GM12878 (cell line): ENCODE data around the gene SCAANT1. TPM values are rescaled to one million over a fixed set of nuclear protein-coding genes. Genes with fewer than 3 reads are reported as not detected.
A peak's percentile ranks its signal among the peaks of the same experiment; 100 is the strongest.

Experiments
- ATAC-seq: fragments of 200-7000 bp; cut with Tn5 transposase; 3 replicates; pipeline ENCODE4 v1.9.1; 2020; ENCODE audit warnings: mild to moderate bottlenecking, moderate library complexity
- BruUV-seq: library from RNA; stranded (reverse); fragments of 400-500 nt; replicated peaks from 2 replicates; lab custom pipeline; 2021; lab: Mats Ljungman, UMichigan
- CTCF ChIA-PET: fragments of 300-600 bp; sonication (Branson Sonifier 250); formaldehyde crosslinking; extraction: SDS; loops from one replicate; lab custom pipeline; 2021; ENCODE audit warnings: inconsistent platforms; lab: Yijun Ruan, JAX
- POLR2A ChIA-PET: fragments of 350-600 bp; formaldehyde crosslinking; extraction: SDS; loops from one replicate; lab custom pipeline; 2021; ENCODE audit warnings: inconsistent platforms; lab: Charles Lee
- RAD21 ChIA-PET: fragments of 300-600 bp; sonication (Branson Sonifier 250); formaldehyde crosslinking; loops from one replicate; lab custom pipeline; 2023; ENCODE audit warnings: antibody characterized with exemption; ENCODE audit not compliant: unreplicated experiment; lab: Charles Lee
- SMC1A ChIA-PET: fragments of 300-600 bp; sonication (Branson Sonifier 250); formaldehyde crosslinking; loops from one replicate; lab custom pipeline; 2023; ENCODE audit not compliant: unreplicated experiment, uncharacterized antibody; lab: Charles Lee
- DNase-seq: peaks from one replicate; pipeline ENCODE4 v3.0.0-alpha.2; 2011; ENCODE audit warnings: low read depth, low spot score
- FAIRE-seq: peaks from 3 replicates; lab custom pipeline; 2011; peaks lifted over from hg19 to GRCh38; lab: Jason Lieb, UNC
- H2AFZ ChIP-seq: 2 replicates; pipeline ENCODE4 v1.6.0; 2011; ENCODE audit warnings: low read depth, low read length, control low read depth; ENCODE audit not compliant: control insufficient read depth
- H3K27ac ChIP-seq: 2 replicates; pipeline ENCODE4 v1.5.1; 2011; ENCODE audit warnings: control low read depth; ENCODE audit not compliant: control insufficient read depth, insufficient read depth
- H3K27me3 ChIP-seq, 2 experiments: replicated peaks in 1 of 2; 2 replicates each; pipeline versions ENCODE4 v1.6.0 to v1.6.1; 2011; ENCODE audit warnings: low read length in 1 of 2; ENCODE audit not compliant: control insufficient read depth in 2 of 2, insufficient read depth in 2 of 2
- H3K36me3 ChIP-seq, 2 experiments: 2 replicates each; pipeline ENCODE4 v1.5.1; 2011; ENCODE audit warnings: low read length in 1 of 2; ENCODE audit not compliant: control insufficient read depth in 2 of 2, insufficient read depth in 2 of 2
- H3K4me1 ChIP-seq: 2 replicates; pipeline ENCODE4 v1.6.1; 2011; ENCODE audit warnings: mild to moderate bottlenecking, low read length, moderate library complexity, mixed read lengths; ENCODE audit not compliant: control insufficient read depth, insufficient read depth
- H3K4me2 ChIP-seq: 2 replicates; pipeline ENCODE4 v1.6.0; 2011; ENCODE audit warnings: control low read depth; ENCODE audit not compliant: control insufficient read depth, insufficient read depth
- H3K4me3 ChIP-seq: fragments of 200-600 bp; sonication (generic); 2 replicates; pipeline ENCODE4 v1.5.1; 2016
- H3K79me2 ChIP-seq: 2 replicates; pipeline ENCODE4 v1.6.0; 2011; ENCODE audit warnings: low read length; ENCODE audit not compliant: control insufficient read depth, insufficient read depth
- H3K9ac ChIP-seq: 2 replicates; pipeline ENCODE4 v1.8.0; 2011; ENCODE audit warnings: low read length, control low read depth, mixed read lengths; ENCODE audit not compliant: control insufficient read depth, insufficient read depth
- H3K9me3 ChIP-seq: replicated peaks from 3 replicates; pipeline ENCODE4 v1.5.1; 2011; ENCODE audit warnings: mild to moderate bottlenecking, low read length; ENCODE audit not compliant: control insufficient read depth, insufficient read depth
- H4K20me1 ChIP-seq: 2 replicates; pipeline ENCODE4 v1.6.0; 2011; ENCODE audit not compliant: control insufficient read depth, insufficient read depth
- CHD4 ChIP-seq: fragments of 200-600 bp; sonication (generic); IDR thresholded peaks from 2 replicates; pipeline ENCODE4 v1.6.1; 2016; ENCODE audit warnings: mild to moderate bottlenecking
- DPF2 ChIP-seq: fragments of 450-650 bp; IDR thresholded peaks from 2 replicates; pipeline ENCODE4 v1.6.1; 2017; ENCODE audit warnings: mild to moderate bottlenecking
- FOS ChIP-seq: IDR thresholded peaks from 3 replicates; pipeline ENCODE4 v1.6.1; 2011; ENCODE audit warnings: borderline replicate concordance; ENCODE audit not compliant: insufficient read length; ENCODE audit errors: extremely low read depth
- HDAC6 ChIP-seq: fragments of 200-600 bp; sonication (generic); IDR thresholded peaks from one replicate; pipeline ENCODE4 v1.8.0; 2017; ENCODE audit warnings: antibody characterized with exemption; ENCODE audit not compliant: unreplicated experiment
- JUNB ChIP-seq: IDR thresholded peaks from 2 replicates; pipeline ENCODE4 v1.6.1; 2016; ENCODE audit warnings: antibody characterized with exemption, mild to moderate bottlenecking
- NR2F1 ChIP-seq: fragments of 450-650 bp; conservative IDR thresholded peaks from 2 replicates; pipeline ENCODE4 v1.6.1; 2017; ENCODE audit warnings: mild to moderate bottlenecking
- NRF1 ChIP-seq: conservative IDR thresholded peaks from 2 replicates; pipeline ENCODE4 v1.6.1; 2011; ENCODE audit warnings: mild to moderate bottlenecking, low read depth, low read length, improper control_type of control experiment
- POLR2AphosphoS5 ChIP-seq: IDR thresholded peaks from 2 replicates; pipeline ENCODE4 v1.6.1; 2011; ENCODE audit warnings: mild to moderate bottlenecking, low read length, inconsistent platforms
- RBBP5 ChIP-seq: fragments of 200-600 bp; sonication (generic); conservative IDR thresholded peaks from 2 replicates; pipeline ENCODE4 v1.6.1; 2016
- RUNX3 ChIP-seq: IDR thresholded peaks from 2 replicates; pipeline ENCODE4 v1.6.1; 2012; ENCODE audit warnings: low read length, inconsistent platforms
- SIN3A ChIP-seq: IDR thresholded peaks from 2 replicates; pipeline ENCODE4 v1.6.1; 2012; ENCODE audit warnings: low read depth, low read length, improper control_type of control experiment
- SIX5 ChIP-seq: IDR thresholded peaks from 2 replicates; pipeline ENCODE4 v1.6.1; 2011; ENCODE audit warnings: mild to moderate bottlenecking, low read depth, low read length, moderate library complexity; ENCODE audit not compliant: severe bottlenecking
- SMAD1 ChIP-seq: fragments of 450-650 bp; IDR thresholded peaks from 2 replicates; pipeline ENCODE4 v1.6.1; 2018; ENCODE audit warnings: mild to moderate bottlenecking, low read depth; ENCODE audit not compliant: partially characterized antibody
- SREBF1 ChIP-seq: IDR thresholded peaks from 2 replicates; pipeline ENCODE4 v1.6.1; 2012; ENCODE audit warnings: mild to moderate bottlenecking, low read length
- SRF ChIP-seq, 2 experiments: IDR thresholded peaks; 2 replicates each; pipeline ENCODE4 v1.6.1; 2011; ENCODE audit warnings: low read depth in 2 of 2, low read length in 2 of 2, mild to moderate bottlenecking in 1 of 2, moderate library complexity in 1 of 2
- ZNF622 ChIP-seq: fragments of 450-650 bp; IDR thresholded peaks from 2 replicates; pipeline ENCODE4 v1.6.1; 2017; ENCODE audit warnings: mild to moderate bottlenecking, inconsistent platforms
- ZZZ3 ChIP-seq: IDR thresholded peaks from 2 replicates; pipeline ENCODE4 v1.6.1; 2011; ENCODE audit warnings: low read depth; ENCODE audit not compliant: control insufficient read depth, insufficient read length
- WGBS: methylation state at CpG from one replicate; pipeline ENCODE4 v1.1.6; 2016; ENCODE audit warnings: low lambda C conversion rate; ENCODE audit not compliant: insufficient replicate concordance, insufficient coverage; ENCODE audit errors: missing lambda C conversion rate; 5-methylcytosine and 5-hydroxymethylcytosine counted together
- in situ Hi-C: fragments of 300-500 bp; cut with MboI; formaldehyde crosslinking; loops from 9 replicates; pipeline ENCODE4 v1.14.3; 2018; ENCODE audit warnings: mixed read lengths
- intact Hi-C: fragments of 100-400 bp; cut with micrococcal nuclease; formaldehyde crosslinking; loops from one replicate; pipeline ENCODE4 v1.14.2; 2022; ENCODE audit not compliant: unreplicated experiment
- polyA plus RNA-seq, 11 experiments: library from polyadenylated mRNA; depleted of rRNA in 4 of 11; unstranded in 6 of 11; stranded (reverse) in 5 of 11; fragments of >200 nt; fragmentation: Nextera tagmentation in 4 of 11; fragmentation: Illumina TruSeq in 1 of 11; extraction: Ambion mirVana in 4 of 11; extraction: Trizol in 1 of 11; gene quantifications; 1 replicate in 1 of 11; 2 replicates in 10 of 11; pipeline versions ENCODE4 v1.2.1 to v1.2.3, GENCODE V29; 2011 to 2016; ENCODE audit warnings: inconsistent platforms in 2 of 11, missing spikeins in 2 of 11, low read depth in 1 of 11
- total RNA-seq, 4 experiments: library from RNA; depleted of rRNA in 3 of 4; stranded (reverse); fragments of >200 nt in 3 of 4; fragmentation: Illumina TruSeq in 1 of 4; extraction: Trizol in 1 of 4; gene quantifications; 2 replicates each; pipeline versions ENCODE4 v1.2.1 to v1.2.3, GENCODE V29; 2013 to 2021
- TF ChIP-seq, protein P1 (sequence below): fragments of 450-650 bp; IDR thresholded peaks from 2 replicates; pipeline ENCODE4 v1.6.1; 2017; ENCODE audit warnings: mild to moderate bottlenecking, low read depth, inconsistent platforms; ENCODE audit not compliant: poor library complexity, severe bottlenecking
- TF ChIP-seq, protein P2 (sequence below): fragments of 150-350 bp; IDR thresholded peaks from 2 replicates; pipeline ENCODE4 v1.6.1; 2016; ENCODE audit warnings: low read depth, low read length

Gene SCAANT1
- total and polyA plus RNA-seq, 10 of the 15 experiments (the other 5 are each of a cell fraction or from before 2014, with no cell fraction given) = 0.60 to 1.7 (median 0.95) TPM; not detected in 6

DNA sequence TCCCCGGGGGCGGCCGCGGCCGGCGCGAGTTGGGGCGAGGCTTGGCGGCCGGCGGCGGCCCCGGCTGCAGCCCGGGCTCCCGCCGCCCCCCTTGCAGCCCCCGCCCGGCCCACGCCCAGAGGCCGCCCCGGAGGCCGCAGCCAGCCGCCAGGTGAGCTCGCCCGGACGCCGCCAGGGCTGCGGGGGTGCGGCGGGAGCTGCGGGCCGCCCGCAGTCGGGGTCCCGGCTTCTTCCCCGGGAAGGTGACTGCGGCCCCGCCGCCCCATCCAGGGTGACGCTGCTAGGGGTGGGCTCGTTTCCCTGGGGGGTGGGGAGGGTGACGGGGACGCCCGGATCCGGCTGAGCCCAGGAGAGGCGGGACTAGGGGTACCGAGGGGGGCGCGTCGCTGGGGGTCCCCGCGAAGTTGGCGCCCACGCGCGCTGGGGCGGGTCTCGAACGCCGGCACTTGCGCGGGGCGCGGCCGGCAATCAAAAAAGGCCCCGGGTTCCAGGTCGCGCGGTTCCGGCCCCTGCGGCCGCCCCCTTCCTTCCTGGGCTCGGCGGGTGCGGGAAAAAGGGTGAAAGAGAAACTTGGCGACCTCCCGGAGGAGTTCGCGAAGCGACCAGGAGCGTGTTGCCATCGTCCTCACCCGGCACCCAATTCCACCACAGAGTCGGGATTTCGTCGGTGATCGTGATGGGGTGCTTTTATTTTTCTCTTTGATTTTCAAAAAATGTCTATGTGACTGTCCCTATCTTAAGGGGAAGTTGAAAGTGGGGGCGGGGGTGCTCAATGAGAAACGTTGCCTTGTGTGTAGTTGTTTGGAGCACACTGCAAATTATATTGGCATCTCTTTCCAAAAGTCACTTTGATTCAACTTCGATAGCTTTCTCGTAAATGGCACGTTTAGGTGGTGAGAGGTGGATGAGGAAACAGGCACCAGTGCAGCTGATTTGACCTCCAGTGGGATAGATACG is 47.9 kb downstream of the SCAANT1 start:
- no peaks in the 10 kb centered on the region for H3K9me3 ChIP-seq
- ChIA-PET POLR2A (interaction anchor here (1.4 kb wide), 1 partner anchor 12 kb away, joined by 5 read pairs; no protein-coding TSS in a partner anchor), SMC1A (interaction anchor here (0.9 to 1.0 kb wide), 2 partner anchors 12 to 34 kb away, joined by 3 read pairs; no protein-coding TSS in a partner anchor), CTCF (interaction anchor here (0.6 kb wide), 1 partner anchor 43 kb away, joined by 4 read pairs; no protein-coding TSS in a partner anchor), RAD21 (interaction anchor here (1.4 kb wide), 1 partner anchor 48 kb away, joined by 5 read pairs; the partner anchor contains the start of gene SCAANT1)
- BruUV-seq = no TSS peak
- H3K9ac ChIP-seq = peak overlapping the region; percentile 91
- peak overlapping the region; percentile 70 for H3K4me3 ChIP-seq
- ATAC-seq = peak; percentile 52
- H3K79me2 ChIP-seq = peaks cover 72% of the 10 kb centered on the region
- H3K4me1 ChIP-seq = peaks cover 7% of the 10 kb centered on the region; the same call in 1 of the 2 replicates
- in situ Hi-C loops = no loop called here
- peak overlapping the region; percentile 49 for H2AFZ ChIP-seq
- under 1% methylated on average over 47 of the region's 93 CpGs for WGBS
- no peak for FAIRE-seq
- H3K36me3 ChIP-seq = no peaks in the 10 kb centered on the region
- peak overlapping the region; percentile 91 for H3K27ac ChIP-seq
- no peak for DNase-seq
- intact Hi-C loops = loop anchor here (2.0 kb wide), 1 partner anchor 47 kb away; no protein-coding TSS in a partner anchor
- no peaks in the 10 kb centered on the region for H3K27me3 ChIP-seq
- H4K20me1 ChIP-seq = no peaks in the 10 kb centered on the region
- peak overlapping the region; percentile 86 for H3K4me2 ChIP-seq
- 0 out of 2 replicates have a peak, but pooled peaks have one; percentile 26 for TF ChIP-seq NR2F1
- TF ChIP-seq JUNB = no peak
- peak; percentile 27; the same call in 1 of the 2 replicates for TF ChIP-seq POLR2AphosphoS5
- TF ChIP-seq, protein P1, sequence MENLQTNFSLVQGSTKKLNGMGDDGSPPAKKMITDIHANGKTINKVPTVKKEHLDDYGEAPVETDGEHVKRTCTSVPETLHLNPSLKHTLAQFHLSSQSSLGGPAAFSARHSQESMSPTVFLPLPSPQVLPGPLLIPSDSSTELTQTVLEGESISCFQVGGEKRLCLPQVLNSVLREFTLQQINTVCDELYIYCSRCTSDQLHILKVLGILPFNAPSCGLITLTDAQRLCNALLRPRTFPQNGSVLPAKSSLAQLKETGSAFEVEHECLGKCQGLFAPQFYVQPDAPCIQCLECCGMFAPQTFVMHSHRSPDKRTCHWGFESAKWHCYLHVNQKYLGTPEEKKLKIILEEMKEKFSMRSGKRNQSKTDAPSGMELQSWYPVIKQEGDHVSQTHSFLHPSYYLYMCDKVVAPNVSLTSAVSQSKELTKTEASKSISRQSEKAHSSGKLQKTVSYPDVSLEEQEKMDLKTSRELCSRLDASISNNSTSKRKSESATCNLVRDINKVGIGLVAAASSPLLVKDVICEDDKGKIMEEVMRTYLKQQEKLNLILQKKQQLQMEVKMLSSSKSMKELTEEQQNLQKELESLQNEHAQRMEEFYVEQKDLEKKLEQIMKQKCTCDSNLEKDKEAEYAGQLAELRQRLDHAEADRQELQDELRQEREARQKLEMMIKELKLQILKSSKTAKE = no peak
- no peak for TF ChIP-seq SRF (IDR thresholded peaks at IDR 0.05; ENCODE audit: low read depth in 2 of 2, low read length in 2 of 2)
- 0 out of 2 replicates have a peak, but pooled peaks have one; percentile 43 for TF ChIP-seq DPF2
- TF ChIP-seq FOS = no peak
- TF ChIP-seq, protein P2, sequence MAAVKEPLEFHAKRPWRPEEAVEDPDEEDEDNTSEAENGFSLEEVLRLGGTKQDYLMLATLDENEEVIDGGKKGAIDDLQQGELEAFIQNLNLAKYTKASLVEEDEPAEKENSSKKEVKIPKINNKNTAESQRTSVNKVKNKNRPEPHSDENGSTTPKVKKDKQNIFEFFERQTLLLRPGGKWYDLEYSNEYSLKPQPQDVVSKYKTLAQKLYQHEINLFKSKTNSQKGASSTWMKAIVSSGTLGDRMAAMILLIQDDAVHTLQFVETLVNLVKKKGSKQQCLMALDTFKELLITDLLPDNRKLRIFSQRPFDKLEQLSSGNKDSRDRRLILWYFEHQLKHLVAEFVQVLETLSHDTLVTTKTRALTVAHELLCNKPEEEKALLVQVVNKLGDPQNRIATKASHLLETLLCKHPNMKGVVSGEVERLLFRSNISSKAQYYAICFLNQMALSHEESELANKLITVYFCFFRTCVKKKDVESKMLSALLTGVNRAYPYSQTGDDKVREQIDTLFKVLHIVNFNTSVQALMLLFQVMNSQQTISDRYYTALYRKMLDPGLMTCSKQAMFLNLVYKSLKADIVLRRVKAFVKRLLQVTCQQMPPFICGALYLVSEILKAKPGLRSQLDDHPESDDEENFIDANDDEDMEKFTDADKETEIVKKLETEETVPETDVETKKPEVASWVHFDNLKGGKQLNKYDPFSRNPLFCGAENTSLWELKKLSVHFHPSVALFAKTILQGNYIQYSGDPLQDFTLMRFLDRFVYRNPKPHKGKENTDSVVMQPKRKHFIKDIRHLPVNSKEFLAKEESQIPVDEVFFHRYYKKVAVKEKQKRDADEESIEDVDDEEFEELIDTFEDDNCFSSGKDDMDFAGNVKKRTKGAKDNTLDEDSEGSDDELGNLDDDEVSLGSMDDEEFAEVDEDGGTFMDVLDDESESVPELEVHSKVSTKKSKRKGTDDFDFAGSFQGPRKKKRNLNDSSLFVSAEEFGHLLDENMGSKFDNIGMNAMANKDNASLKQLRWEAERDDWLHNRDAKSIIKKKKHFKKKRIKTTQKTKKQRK = no peak
- no peak for TF ChIP-seq SIN3A
- TF ChIP-seq NRF1 = no peak
- no peak for TF ChIP-seq SREBF1
- TF ChIP-seq CHD4 = no peak
- no peak for TF ChIP-seq HDAC6
- no peak for TF ChIP-seq RBBP5
- TF ChIP-seq SMAD1 = no peak
- no peak for TF ChIP-seq ZNF622
- no peak; the same call in none of the 2 replicates for TF ChIP-seq RUNX3
- no peak for TF ChIP-seq SIX5
- TF ChIP-seq ZZZ3 = no peak
